Effector CD8-positive, alpha-beta T cell (primary cell): ENCODE data around the gene NIPA2.

Experiments used
- DNase-seq: peaks from one replicate; lab custom pipeline; 2025; lab: John Stamatoyannopoulos, UW

The NIPA2 gene

GRCh38 chr15:22839046-22839695 is 705 bp downstream of the NIPA2 start:
- no peak for DNase-seq

GRCh38 chr15:22844421-22845288 is 6.2 kb downstream of the NIPA2 start:
- no peak for DNase-seq

GRCh38 chr15:22845289-22845900 is 6.9 kb downstream of the NIPA2 start:
- DNase-seq = no peak

- no peak for DNase-seq
Measured at GRCh38 chr15:22846073-22846472, 7.6 kb downstream of the NIPA2 start.

GRCh38 chr15:22850055-22850454 is 11.6 kb downstream of the NIPA2 start:
- no peak for DNase-seq

- DNase-seq = no peak
Measured at GRCh38 chr15:22851513-22851912, 13.0 kb downstream of the NIPA2 start.

- no peak for DNase-seq
Measured at GRCh38 chr15:22855791-22856190, 17.3 kb downstream of the NIPA2 start.

GRCh38 chr15:22856659-22857058 is 18.2 kb downstream of the NIPA2 start:
- no peak for DNase-seq

GRCh38 chr15:22861161-22861560 is 22.7 kb downstream of the NIPA2 start:
- no peak for DNase-seq

GRCh38 chr15:22863356-22863755 is 24.9 kb downstream of the NIPA2 start:
- DNase-seq = no peak

GRCh38 chr15:22866079-22866478 is 27.6 kb downstream of the NIPA2 start:
- no peak for DNase-seq

GRCh38 chr15:22867886-22868285 is 29.4 kb downstream of the NIPA2 start:
- no peak for DNase-seq

- DNase-seq = no peak
Measured at GRCh38 chr15:22868495-22868894, 30.0 kb downstream of the NIPA2 start.

GRCh38 chr15:22868928-22869327 is 30.5 kb downstream of the NIPA2 start:
- DNase-seq = no peak

- DNase-seq = no peak
Measured at GRCh38 chr15:22869856-22870255, 31.4 kb downstream of the NIPA2 start.

GRCh38 chr15:22870865-22871264 is 32.4 kb downstream of the NIPA2 start:
- DNase-seq = no peak

GRCh38 chr15:22871481-22872086 is 33.1 kb downstream of the NIPA2 start:
- DNase-seq = no peak

GRCh38 chr15:22872936-22873701 is 34.7 kb downstream of the NIPA2 start:
- DNase-seq = no peak

- no peak for DNase-seq
Measured at GRCh38 chr15:22873841-22874240, 35.4 kb downstream of the NIPA2 start.

GRCh38 chr15:22874256-22874655 is 35.8 kb downstream of the NIPA2 start:
- DNase-seq = no peak

GRCh38 chr15:22874966-22875365 is 36.5 kb downstream of the NIPA2 start:
- no peak for DNase-seq

GRCh38 chr15:22877117-22877516 is 38.7 kb downstream of the NIPA2 start:
- no peak for DNase-seq
